ENCODE results near the gene DHDDS. TPM values are rescaled to one million over a fixed set of nuclear protein-coding genes. Genes with fewer than 3 reads are reported as not detected.

Gene DHDDS
- total RNA-seq, result 49.6 and 49.9 TPM in 2 replicates

GRCh38 chr1:26431979-26432695 is at the start of gene DHDDS:
Gene DHDDS (plus strand): TSS chr1:26432321. CDS start chr1:26432946, 625 bp downstream.

GRCh38 chr1:26410706-26411623 is 21.2 kb upstream of the DHDDS start, which contains the start of gene LIN28A:
Gene LIN28A (plus strand): TSS chr1:26410817. CDS start chr1:26410892, 75 bp downstream.

GRCh38 chr1:26472320-26472900 is 40.3 kb downstream of the DHDDS start, which contains the start of gene HMGN2:
Gene HMGN2 (plus strand): TSS chr1:26472440. CDS start chr1:26472613, 173 bp downstream.

Other genes with a start within 250 kb of the DHDDS start
- gene CATSPER4, start 241.7 kb upstream of the DHDDS start, total RNA-seq, result not detected in 2 replicates
- gene CEP85, start 198.1 kb upstream of the DHDDS start, total RNA-seq, result 6.6 and 15.6 TPM in 2 replicates
- 66.3 and 69.1 TPM in 2 replicates for gene SH3BGRL3, start 152.2 kb upstream of the DHDDS start, total RNA-seq
- 6.5 and 8.8 TPM in 2 replicates for gene UBXN11, start 125.7 kb upstream of the DHDDS start, total RNA-seq
- 0.98 TPM in 1 of 2 replicates, not detected in the other for gene CD52, start 114.4 kb upstream of the DHDDS start, total RNA-seq
- gene CRYBG2, start 78.2 kb upstream of the DHDDS start, total RNA-seq, result not detected in 2 replicates
- gene ZNF683, start 59.6 kb upstream of the DHDDS start, total RNA-seq, result not detected in 2 replicates
- not detected in 2 replicates for gene LIN28A, start 21.5 kb upstream of the DHDDS start, total RNA-seq
- 273 and 293 TPM in 2 replicates for gene HMGN2, start 40.1 kb downstream of the DHDDS start, total RNA-seq
- 3.7 and 7.0 TPM in 2 replicates for gene RPS6KA1, start 97.4 kb downstream of the DHDDS start, total RNA-seq